ENCODE results near the gene CCNB3.

Gene CCNB3

DNA sequence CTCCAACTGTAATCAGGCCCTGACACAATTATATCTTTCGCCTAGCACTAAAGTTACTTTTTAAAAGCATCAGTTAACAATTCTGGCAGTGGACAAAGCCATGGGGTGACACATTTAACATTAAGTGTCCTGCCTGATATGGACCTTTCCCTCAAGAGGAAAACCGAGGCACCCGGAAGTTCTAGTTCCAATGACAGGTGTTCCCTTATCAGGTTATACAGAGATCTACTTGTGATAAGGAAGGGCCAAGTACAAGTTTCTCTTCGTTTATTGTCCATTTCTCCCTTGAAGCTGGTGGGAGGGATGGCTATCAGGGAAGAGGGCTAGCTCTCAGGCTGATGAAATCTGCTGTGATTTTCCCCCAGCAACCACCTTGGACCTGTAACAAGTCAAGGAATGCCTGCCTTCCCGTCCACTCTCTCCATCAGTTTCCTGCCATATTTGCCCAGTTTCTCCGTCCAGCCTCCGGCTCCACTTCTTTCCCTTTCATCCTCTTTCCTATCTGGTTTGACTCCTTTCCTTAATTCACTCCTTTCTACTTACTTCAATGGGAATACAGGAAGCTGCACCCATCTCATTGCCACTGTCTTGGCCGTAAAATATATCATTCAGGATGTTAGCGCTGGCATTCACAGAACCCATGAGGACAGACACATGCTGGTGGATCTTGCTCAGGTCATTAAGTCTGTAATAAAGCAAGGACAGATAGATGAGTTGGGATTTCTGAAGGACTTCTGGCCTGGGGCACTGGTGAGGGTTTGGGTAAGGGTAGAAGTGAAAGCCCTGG lies 171.1 kb downstream of the CCNB3 start:
- no peak for DNase-seq (ENCODE audit: low spot score)

DNA sequence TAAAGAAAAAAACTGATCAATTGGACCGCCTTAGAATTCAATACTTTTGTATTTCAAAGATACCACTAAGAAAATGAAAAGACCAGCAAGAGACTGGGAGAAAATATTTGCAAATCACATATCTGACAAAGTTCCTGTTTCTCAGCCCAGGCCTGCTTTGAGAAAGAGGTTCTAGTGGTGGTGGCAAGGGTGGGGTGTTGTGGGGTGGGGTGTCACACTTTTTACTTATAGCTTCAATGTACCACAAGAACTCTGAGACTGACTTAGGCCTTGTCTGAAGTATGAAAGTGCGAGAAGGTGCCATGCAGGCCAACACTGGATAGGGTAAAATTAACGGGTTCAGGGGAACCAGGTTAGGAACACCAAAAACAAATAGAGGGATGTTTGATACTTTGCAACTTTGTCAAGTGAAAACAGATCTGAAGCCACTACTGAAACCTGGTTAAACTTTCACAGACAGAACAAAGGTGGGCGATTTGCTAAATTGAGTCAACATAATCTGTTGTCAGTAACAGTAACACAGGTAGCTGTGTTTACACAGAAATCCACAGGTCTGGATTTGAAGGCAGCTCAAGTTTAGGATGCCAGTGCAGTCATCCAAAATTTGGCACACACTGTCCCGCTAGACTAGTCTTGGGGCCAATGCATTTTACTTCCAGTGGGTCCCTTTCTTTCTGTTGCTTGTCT lies 177.3 kb downstream of the CCNB3 start:
- no peak for DNase-seq (ENCODE audit: low spot score)

DNA sequence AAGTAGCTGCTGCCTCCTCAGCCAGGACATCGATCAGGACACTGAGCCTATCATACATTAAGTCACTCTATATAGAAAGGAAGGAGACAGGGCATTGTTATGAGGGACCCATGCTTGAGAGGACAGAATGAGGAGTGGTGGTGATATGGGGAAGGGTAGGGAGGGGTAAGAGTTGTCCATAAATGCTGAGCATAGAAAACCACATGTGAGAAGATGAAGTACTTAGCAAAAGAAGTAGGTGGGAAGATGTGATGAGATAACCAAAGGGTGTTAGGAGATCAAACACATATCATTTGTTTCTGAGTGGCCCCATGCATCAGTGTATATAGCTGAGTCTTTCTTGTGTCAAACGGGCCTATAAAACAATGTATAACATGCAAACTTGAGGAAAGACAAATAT lies 182.0 kb downstream of the CCNB3 start:
- DNase-seq (ENCODE audit: low spot score), result no peak

DNA sequence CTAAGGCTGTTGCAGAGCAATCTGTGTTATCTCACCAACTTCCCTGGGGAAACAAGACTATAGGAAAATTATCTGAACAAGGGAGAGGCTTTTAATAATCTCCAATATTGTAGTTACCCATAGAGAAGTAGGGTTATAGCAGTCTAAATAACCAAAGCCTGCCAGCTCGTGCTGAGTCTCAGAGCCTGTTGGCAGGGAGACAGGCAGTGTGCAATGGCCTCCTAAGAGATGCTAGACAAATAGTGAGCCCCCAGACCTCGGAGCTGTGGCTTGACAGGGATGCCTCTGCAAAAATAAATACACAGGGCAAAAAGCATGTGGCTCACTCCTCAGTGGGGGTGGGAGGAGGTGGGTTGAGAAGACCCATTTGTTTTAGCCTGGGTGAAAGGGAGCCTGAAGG lies 189.3 kb downstream of the CCNB3 start:
- DNase-seq (ENCODE audit: low spot score), result no peak
